NCI-H524 (cell line): Measurements from ENCODE around the gene CRTC3.
"Not testable (repeated sequence)": the region's sequence is repeated elsewhere in the genome, so short reads cannot be mapped to it uniquely, and the experiment has no call there.

ENCODE experiments used
- DNase-seq, 2 experiments: peaks; one replicate each; lab custom pipeline; 2025; lab: John Stamatoyannopoulos, UW

CRTC3 gene

DNA sequence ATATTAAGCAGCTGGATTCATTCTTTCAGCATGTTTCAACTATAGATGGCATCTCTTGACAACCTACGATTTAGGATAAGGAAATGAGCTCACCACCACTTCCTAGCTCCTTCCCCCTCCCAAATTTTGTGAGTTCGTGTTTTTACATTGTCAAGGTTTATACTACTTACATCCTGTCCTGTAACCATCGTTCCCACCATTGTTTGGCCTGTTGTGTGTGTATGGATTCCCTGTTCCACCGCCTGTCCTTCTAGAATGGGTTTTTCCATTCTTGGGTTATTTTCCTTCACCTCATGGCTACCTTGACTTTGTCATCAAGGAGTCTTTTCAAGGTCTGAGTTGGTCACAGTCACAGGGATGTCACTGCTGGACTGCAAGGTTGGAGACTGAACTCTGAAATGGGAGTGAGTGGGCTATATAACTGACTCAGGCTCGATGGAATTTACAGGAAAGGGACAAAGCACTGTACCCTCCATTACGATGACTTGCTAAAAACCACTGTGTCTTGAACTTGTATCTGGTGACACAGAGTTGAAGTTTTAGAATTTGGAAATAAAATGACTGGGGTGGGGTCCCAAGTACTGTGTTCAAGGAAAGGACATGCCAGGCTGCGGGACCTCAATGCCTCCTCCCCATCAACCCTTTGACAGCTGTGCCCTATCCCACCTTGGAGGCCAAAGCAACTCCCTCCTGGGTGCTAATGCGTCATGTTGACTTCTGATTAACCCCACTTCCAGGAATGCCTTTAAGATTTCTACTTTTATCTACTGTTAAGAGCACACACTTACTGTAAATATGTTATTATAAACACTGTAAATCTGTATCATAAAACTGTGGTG, 120.6 kb downstream of the CRTC3 start:
- no peak for DNase-seq

DNA sequence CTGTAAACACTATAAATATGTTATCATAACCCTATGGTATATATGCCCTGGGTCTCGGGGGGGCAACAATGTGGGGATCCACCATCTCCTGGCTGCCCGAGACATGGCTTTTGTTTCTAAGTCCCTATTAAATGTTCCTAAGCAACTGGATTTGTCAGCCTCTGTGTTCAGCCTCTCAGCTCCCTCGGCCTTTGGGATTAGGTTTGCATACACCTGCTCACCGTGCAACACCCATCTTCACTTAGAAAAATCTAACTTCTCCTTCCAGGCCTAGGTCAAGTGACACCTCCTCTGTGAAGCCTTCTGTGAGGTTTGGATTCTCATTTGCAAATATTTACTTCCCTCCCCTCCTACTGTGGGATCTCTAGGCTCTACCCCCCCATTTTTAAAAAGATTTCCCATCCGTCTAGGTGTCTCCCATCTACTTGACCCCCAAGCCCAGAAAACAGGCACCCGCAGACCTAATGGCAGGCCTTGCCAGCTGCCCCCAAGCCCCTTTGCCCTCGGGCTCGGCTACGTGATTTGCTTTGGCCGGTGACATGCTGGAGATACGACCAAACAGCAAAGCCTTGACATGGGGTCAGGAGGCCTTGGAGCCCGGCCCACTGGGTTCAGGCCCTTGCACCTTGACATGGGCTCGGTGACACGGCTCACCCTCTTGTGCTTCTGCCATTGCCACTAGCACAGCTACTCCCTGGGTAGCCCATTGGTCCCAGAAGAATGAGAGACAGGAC, 121.4 kb downstream of the CRTC3 start:
- peak in 1 of 2 experiments; percentile 6 for DNase-seq

DNA sequence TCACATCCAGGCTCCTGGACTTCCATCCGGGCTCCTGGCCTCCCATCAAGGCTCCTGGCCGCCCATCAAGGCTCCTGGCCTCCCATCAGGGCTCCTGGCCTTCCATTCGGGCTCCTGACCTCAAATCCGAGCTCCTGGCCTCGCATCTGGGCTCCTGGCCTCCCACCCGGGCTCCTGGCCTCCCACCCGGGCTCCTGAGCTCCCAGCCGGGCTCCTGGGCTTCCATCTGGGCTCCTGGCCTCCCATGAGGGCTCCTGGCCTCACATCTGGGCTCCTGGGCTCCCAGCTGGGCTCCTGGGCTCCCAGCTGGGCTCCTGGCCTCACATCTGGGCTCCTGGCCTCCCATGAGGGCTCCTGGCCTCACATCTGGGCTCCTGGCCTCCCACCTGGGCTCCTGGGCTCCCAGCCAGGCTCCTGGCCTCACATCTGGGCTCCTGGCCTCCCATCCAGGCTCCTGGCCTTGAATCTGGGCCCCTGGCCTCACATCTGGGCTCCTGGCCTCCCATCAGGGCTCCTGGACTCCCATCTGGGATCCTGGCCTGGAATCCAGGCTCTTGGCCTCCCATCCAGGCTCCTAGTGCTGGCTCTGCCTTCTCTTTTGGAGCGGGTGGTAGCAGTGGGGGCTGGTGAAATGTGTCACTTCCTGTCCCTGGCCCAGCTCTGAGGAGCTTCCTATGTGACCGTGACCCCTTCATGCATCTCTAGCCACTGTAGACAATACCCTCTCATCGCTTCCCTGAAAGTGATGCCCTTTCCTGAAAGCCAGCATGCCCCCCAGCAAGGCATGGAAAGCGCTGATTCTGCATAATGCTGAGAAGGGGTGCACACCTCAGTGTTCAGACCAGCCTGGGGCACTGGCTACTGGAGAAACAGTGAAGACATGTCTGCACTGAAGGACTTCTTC, 124.8 kb downstream of the CRTC3 start:
- DNase-seq, result no peak

DNA sequence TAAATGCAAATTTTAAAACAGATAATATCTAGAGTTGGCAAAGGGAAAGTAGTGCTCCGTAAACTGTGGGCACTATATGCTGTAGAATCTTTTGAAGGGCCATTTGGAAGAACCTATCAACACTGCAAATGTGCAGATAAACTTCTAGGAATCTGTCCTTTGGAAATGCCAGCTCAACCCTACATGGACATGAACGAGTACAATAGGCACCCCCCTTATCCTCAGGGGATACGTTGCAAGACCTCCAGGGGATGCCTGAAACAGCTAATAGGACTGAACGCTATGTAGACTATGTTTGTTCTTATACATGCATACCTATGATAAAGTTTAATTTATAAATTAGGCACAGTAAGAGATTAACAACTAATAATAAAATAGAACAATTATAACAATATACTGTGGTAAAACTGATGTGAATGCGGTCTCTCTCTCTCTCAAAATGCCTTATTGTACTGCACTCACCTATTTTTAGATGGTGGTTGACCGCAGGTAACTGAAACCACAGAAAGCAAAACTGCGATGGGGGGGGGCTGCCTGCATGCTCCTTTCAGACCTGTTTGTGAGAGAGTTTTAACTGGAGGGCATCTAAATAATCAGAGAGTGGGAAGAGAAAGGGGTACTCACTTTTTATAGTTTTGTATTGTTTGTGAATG, 127.9 kb downstream of the CRTC3 start:
- not testable (repeated sequence) for DNase-seq

DNA sequence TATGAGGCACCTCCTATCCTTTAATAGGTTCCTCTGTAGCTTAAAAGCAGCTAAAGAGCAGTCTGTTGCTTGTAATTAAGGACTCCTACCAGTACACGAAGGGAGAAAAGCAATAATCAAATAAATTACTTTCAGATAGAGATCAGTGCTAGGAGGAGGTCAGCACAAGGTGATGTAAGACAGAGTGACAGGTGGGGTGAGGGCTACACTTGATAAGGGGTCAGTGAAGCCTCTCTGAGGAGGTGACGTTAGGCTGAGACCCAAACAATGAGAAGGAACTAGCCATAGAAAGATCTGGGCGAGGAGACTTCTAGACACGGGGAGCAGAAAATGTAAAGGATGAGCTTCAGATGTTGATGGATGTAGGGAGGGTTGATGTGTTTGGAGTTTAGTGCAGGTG, 129.8 kb downstream of the CRTC3 start:
- DNase-seq, result no peak

DNA sequence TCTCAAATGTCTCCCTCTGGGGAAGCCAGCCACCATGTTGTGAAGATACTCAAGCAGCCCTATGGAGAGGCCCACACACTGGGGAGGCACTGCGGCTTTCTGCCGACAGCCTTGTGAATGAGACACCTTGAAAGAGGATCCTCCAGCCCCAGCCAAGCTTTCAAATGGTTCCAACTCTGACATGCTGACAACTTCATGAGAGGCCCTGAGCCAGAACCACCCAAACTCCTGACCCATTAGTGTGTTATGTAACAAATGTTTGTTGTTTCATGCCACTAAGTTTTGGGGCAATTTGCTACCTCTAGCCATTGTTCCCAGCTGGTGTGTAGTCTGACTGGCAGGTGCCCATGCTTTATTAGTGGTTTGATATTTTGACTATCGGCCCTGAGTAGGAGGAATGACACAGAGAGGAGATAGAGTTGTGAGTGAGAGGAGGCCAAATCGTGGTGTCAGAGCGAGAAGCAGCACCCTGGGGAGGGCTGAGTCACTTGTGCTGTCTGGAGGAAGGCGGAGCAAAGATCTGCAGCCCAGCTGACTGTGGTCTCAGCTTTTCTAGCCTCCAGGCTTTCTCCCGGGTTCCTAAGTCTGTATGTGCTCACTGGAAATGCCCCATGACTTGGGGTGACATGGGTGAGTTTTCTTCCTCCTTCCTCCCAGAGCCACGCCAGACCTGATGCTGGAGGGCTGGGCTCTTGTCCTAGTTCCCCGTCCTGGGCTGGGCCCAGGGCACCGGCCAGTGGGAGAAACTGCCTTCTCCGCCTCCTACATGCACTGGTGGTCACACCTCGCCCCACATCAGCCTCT, 130.7 kb downstream of the CRTC3 start:
- DNase-seq, result no peak

DNA sequence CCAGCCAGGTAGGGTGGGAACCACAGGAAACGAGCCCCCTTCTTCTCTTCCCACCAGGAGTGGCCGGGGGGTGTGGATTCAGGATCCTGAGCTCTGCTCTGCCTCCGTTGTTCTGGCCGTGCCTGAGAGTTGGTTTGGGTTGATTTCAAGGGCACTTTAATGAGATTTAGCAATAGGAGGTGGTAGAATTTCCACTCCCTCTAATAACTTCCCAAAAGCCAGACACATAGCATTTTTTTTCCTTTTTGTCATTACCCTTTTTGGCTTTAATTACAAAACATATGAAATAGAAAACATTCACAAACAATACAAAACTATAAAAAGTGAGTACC, 131.2 kb downstream of the CRTC3 start:
- DNase-seq, result not testable (repeated sequence)

DNA sequence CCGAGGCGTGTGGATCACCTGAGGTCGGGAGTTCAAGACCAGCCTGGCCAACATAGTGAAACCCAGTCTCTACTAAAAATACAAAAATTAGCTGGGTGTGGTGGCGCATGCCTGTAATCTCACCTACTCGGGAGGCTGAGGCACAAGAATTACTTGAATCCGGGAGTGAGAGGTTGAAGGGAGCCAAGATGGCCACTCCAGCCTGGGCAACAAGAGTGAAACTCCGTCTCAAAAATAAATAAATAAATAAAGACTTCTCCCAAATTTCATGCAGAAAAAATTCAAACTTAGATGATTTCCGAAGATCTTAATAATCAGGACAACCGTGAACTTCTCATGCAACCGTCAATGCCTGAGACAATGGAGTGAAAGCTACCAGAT, 134.3 kb downstream of the CRTC3 start:
- not testable (repeated sequence) for DNase-seq

DNA sequence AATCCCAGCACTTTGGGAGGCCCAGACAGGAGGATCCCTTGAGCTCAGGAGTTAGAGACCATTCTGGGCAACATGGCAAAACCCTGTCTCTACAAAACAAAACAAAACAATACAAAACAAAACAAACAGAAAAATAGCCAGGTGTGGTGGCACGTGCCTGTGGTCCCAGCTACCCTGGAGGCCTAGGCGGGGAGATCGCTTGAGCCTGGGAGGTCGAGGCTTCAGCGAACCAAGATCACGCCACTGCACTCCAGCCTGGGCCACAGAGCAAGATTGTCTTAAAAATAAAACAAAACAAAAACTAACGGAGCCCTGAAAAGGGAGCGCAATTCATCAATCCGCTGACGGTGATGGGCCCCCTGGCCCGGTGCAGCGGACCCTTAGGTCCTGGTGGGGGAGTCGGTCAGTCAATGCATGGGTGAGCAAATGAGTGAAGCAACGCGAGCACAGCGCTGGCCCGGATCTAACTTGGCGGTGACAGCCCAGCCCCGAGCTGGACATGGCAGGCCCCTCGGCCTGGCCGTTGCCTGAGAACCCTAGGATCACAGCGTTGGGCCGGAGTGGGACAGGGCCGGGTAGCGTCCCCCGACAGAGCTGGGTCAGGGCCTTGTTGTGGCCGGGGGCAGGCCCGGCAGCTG, 135.0 kb downstream of the CRTC3 start:
- no peak for DNase-seq

DNA sequence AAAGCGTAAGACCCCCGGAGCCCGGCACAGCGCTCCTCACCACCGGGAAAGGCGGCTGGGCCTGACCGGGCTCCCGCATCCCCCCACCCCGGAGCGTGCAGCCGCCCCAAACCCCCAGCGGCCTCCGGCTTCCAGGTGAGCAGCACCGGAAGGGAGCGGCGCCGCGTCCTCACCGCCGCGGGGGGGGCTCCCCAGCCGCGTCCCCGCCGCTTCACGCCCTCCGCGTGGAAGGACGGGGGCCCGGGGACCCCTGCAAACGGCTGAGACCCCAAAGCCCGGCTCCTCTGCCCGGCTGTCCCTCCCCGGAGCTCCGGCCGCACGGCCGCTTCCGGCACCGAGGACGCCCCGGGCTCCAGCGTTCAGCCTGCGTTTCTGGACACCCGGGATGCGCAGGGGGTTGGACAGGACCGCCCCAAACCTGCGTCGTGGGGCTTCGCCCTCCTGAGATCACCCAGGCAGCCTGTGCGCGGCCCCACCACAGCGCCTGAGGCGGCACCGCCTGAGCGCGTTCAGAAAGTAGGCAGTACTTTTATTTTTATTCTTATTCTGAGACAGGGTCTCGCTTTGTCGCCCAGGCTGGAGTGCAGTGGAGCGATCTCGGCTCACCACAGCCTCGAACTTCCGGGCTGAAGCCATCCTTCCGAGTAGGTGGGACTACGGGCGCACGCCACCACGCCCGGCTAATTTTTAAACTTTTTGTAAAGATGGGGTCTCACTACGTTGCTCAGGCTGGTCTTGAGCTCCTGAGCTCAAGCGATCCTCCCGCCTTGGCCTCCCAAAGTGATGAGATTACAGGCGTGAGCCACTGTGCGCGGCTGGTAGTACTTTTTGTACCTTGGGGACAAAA, 135.8 kb downstream of the CRTC3 start:
- DNase-seq, result peak in 1 of 2 experiments; percentile 20

DNA sequence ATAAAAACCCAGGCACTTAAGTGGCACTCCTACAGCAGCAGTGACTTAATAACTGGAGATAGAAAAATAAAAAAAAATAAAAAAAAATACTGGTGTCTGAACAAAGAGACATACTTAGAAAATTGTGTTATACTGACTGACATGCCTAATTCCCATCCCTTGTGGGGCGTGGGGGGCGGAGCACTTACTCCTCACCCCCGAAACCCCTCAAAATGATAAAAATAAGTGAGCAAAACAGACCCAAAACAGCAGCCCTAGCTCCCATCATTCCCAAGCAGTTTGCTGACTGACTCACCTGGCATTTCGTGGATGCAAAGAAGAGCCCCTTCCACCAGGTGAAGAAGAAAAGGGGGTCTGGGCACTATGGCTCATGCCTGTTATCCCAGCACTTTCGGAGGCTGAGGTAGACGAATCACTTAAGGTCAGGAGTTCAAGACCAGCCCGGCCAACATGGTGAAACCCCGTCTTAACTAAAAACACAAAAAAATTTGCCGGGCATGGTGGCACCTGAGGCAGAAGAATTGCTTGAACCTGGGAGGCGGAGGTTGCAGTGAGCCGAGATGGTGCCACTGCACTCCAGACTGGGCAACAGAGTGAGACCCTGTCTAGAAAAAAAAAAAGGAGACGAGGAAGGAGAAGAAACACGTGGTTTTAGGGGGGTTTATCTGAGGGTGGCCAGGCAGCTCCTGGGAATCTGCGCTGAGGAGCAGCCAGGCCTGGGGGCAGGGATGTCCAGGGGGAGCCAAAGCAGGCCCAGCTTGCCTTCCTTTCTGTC, 136.6 kb downstream of the CRTC3 start:
- DNase-seq, result no peak

DNA sequence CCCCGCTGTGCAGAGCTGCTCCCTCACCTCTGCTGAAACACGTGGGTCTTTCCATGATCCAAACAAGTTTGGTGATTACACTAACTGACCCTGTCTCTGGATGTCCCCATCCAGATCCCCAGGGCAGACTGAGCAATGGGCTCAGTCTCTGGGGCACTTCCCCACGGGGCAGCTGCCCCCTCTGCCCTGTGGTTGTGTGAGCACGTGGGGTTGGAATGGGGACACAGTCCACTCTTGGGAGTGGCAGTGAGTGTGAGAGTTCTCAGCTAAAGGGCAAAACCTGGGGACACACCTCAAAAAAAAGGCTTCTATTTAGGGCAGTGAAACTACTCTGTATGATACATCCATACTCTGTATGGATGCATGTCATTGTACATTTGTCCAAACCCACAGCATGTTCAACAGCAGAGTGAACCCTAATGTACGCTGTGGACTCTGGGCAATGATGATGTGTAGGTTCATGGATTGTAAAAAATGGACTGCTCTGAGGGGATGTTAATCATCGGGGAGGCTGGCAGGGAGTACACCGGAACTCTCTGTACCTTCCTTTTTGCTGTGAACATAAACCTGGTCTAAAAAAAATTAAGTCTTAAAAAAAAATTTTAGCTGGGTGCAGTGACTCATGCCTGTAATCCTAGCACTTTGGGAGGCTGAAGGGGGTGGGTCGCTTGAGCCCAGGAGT, 137.5 kb downstream of the CRTC3 start:
- DNase-seq, result no peak

DNA sequence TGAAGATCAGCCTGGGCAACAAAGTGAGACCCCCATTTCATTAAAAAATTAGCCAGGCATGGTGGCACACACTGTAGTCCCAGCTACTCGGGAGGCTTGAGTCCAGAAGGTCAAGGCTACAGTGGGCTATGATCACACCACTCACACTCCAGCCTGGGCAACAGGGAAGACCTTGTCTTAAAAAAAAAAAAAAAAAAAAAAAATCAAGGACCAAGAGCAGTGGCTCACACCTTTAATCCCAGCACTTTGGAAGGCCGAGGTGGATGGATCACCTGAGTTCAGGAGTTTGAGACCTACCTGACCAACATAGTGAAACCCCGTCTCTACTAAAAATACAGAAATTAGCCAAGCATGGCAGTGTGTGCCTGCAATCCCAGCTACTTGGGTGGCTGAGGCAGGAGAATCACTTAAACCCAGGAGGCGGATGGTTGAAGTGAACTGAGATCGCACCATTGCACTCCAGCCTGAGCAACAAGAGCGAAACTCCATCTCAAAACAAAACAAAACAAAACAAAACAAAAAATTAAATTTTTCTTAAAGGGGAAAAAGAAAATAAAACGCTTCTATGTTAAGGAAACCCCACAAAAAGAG, 138.1 kb downstream of the CRTC3 start:
- DNase-seq, result not testable (repeated sequence)

DNA sequence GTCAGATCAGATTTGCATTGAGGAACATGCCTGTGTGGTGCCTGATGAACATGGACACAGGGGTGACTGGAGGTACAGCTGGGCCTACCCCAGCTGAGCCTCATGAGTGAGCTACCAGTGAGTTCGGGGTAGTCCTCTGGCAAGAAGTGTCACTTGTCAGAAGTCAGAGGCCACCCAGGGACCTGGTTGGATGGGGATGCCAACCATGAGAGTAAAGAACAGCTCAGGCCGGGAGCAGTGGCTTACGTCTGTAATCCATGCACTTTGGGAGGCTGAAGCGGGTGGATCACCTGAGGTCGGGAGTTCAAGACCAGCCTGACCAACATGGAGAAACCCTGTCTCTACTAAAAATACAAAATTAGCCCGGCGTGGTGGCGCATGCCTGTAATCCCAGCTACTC, 140.9 kb downstream of the CRTC3 start:
- not testable (repeated sequence) for DNase-seq

DNA sequence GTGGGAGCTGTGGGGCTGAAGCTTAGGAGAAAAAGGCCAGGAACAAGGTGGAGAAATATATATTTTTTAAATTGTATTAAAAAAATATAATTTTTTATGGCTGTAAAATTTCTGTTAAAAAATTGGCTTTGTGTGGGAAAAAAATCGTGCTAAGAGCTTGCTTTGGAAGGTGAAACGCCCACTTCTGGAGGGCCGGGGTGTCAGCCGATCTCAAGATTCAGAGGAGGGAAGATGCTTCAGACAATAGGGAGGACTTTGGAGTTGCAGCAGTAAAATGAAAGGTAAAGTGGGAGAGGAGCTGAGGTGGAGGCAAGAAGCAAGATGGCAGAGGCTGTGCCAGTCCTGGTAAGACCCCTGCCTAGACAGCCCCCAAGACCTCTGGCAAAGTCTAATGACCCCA, 141.5 kb downstream of the CRTC3 start:
- no peak for DNase-seq

DNA sequence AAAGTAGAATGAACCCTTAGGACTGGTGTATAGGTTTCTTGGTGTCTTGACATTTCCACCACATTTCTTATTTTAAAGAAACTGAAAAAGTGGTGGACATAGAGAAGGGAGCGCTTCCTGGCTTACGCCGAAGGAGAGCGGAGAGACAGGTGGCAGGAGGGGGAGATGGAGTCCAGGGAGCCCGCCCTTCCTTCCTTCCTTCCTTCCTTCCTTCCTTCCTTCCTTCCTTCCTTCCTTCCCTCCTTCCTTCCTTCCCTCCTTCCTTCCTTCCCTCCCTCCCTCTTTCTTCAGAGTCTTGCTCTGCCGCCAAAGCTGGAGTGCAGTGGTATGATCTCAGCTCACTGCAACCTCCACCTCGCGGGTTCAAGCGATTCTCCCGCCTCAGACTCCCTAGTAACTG, 143.6 kb downstream of the CRTC3 start:
- not testable (repeated sequence) for DNase-seq

DNA sequence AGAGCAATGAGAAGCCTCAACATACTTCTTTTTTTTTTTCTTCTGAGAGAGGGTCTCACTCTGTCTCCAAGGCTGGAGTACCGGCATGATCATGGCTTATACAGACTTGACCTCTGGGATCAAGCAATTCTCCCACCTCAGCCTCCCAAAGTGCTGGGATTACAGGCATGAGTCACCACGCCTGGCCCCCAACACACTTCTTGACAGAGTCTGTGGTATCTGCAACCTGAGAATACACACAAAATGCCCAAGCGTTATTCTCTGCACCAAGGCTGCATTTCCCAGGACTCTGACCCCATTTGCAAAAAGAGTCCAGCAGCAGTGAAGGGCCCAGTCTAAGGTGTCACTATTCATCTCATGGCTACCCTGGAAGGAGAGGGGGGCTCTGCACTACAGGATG, 144.8 kb downstream of the CRTC3 start:
- no peak for DNase-seq

DNA sequence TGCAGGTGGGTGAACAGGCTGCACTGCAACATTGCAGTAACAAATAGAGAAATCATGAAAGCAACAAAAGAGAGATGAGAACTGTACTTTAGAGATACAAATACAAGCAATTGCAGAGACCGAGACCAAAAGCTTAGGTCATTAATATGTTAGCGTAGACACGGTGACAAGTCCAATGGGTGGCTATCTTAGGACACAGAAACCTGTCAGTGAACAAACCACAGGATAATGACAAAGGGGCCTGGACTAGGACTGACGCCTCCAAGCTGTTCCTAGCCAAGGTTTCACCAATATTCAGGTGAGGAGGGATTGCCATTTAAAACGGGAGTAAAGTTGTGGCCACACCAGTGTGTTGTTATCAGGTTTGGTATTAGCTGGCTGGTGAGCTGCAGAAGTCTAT, 145.7 kb downstream of the CRTC3 start:
- DNase-seq, result no peak
